Transverse colon (tissue), 4 donors: ENCODE data around the gene PDLIM1. TPM values are rescaled to one million over a fixed set of nuclear protein-coding genes. Genes with fewer than 3 reads are reported as not detected.

Source experiments
- DNase-seq: peaks from one replicate; pipeline ENCODE4 v3.0.0-alpha.2; 2019
- H3K27ac ChIP-seq, 4 donors: fragments of 200-600 bp; sonication (generic); 2 replicates each; pipeline ENCODE4 v1.5.1; 2016 to 2018; ENCODE audit warnings: inconsistent platforms in 4 of 4
- H3K27me3 ChIP-seq: fragments of 200-600 bp; sonication (generic); 2 replicates; pipeline ENCODE4 v1.5.1; 2017; ENCODE audit warnings: inconsistent platforms
- H3K36me3 ChIP-seq, 4 donors: fragments of 200-600 bp; sonication (generic); 2 replicates each; pipeline ENCODE4 v1.5.1; 2017 to 2019; ENCODE audit warnings: inconsistent platforms in 4 of 4
- H3K4me1 ChIP-seq, 4 donors: fragments of 200-600 bp; sonication (generic); 2 replicates each; pipeline ENCODE4 v1.5.1; 2017 to 2020; ENCODE audit warnings: inconsistent platforms in 4 of 4
- H3K4me3 ChIP-seq, 4 donors: fragments of 200-600 bp; sonication (generic); 1 replicate in 1 of 4; 2 replicates in 3 of 4; pipeline versions ENCODE4 v1.5.1 to v1.6.1; 2017 to 2019; ENCODE audit warnings: inconsistent platforms in 4 of 4
- H3K9me3 ChIP-seq, 2 donors: fragments of 200-600 bp; sonication (generic); 2 replicates each; pipeline ENCODE4 v1.5.1; 2017 to 2019; ENCODE audit warnings: inconsistent platforms in 2 of 2
- EP300 ChIP-seq: sonication (generic); formaldehyde crosslinking; IDR thresholded peaks from one replicate; pipeline ENCODE4 v1.6.1; 2017; ENCODE audit warnings: antibody characterized with exemption, low read depth
- POLR2A ChIP-seq: fragments of 450-650 bp; IDR thresholded peaks from one replicate; pipeline ENCODE4 v1.6.1; 2016; ENCODE audit warnings: antibody characterized with exemption, mild to moderate bottlenecking, moderate library complexity
- POLR2AphosphoS5 ChIP-seq, 3 donors: sonication (generic); formaldehyde crosslinking; IDR thresholded peaks; one replicate each; pipeline ENCODE4 v1.6.1; 2016; ENCODE audit warnings: antibody characterized with exemption in 3 of 3
- WGBS, 2 donors: methylation state at CpG; one replicate each; pipeline ENCODE4 v1.1.5; 2018; ENCODE audit warnings: low coverage in 1 of 2; 5-methylcytosine and 5-hydroxymethylcytosine counted together
- in situ Hi-C, 4 donors: fragments of 200-750 bp; cut with MboI; loops; one replicate each; pipeline versions ENCODE4 v1.15.0 to v1.15.1; 2017; ENCODE audit warnings: low sequenced_read_pairs in 3 of 4, low pct_ligation_motif_present in 1 of 4, low pct_unique_long_range_greater_than_20kb in 1 of 4
- intact Hi-C: fragments of 100-400 bp; cut with DNase I; formaldehyde crosslinking; loops from one replicate; pipeline ENCODE4 v1.15.1; 2023; ENCODE audit warnings: low total_unique reads
- total RNA-seq, 4 donors: library from RNA; depleted of rRNA; stranded (reverse); fragments of >200 nt; gene quantifications; one replicate each; pipeline ENCODE4 v1.1.0, GENCODE V29; 2016
- TF ChIP-seq, protein P1 (sequence below), 5 experiments: fragments of 200-600 bp in 3 of 5; fragments of 450-650 bp in 2 of 5; sonication (generic) in 3 of 5; IDR thresholded peaks; 1 replicate in 2 of 5; 2 replicates in 3 of 5; pipeline ENCODE4 v1.5.1; 2016 to 2017; ENCODE audit warnings: antibody characterized with exemption in 5 of 5, inconsistent platforms in 3 of 5, mild to moderate bottlenecking in 2 of 5, moderate library complexity in 1 of 5

PDLIM1 gene
- total RNA-seq, 4 donors from 2014 or later = 201 to 259 (median 225) TPM

GRCh38 chr10:95324436-95325268, 33.8 kb upstream of the PDLIM1 start:
- Histone ChIP-seq H3K9me3 (no peaks in the 10 kb centered on the region), H3K36me3 (peaks cover 0 to 4% (median 0%) of the 10 kb centered on the region in 4 donors), H3K4me3 (no peak overlapping the region), H3K4me1 (peaks cover 0 to 5% (median 0%) of the 10 kb centered on the region in 4 donors), H3K27ac (no peak overlapping the region), H3K27me3 (no peaks in the 10 kb centered on the region)
- DNase-seq = no peak
- intact Hi-C loops (no loop called here), in situ Hi-C loops (no loop called here)
- TF ChIP-seq POLR2A (no peak), POLR2AphosphoS5 (IDR thresholded peaks at IDR 0.05) (no peak), EP300 (no peak)
- TF ChIP-seq, protein P1, sequence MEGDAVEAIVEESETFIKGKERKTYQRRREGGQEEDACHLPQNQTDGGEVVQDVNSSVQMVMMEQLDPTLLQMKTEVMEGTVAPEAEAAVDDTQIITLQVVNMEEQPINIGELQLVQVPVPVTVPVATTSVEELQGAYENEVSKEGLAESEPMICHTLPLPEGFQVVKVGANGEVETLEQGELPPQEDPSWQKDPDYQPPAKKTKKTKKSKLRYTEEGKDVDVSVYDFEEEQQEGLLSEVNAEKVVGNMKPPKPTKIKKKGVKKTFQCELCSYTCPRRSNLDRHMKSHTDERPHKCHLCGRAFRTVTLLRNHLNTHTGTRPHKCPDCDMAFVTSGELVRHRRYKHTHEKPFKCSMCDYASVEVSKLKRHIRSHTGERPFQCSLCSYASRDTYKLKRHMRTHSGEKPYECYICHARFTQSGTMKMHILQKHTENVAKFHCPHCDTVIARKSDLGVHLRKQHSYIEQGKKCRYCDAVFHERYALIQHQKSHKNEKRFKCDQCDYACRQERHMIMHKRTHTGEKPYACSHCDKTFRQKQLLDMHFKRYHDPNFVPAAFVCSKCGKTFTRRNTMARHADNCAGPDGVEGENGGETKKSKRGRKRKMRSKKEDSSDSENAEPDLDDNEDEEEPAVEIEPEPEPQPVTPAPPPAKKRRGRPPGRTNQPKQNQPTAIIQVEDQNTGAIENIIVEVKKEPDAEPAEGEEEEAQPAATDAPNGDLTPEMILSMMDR (IDR thresholded peaks at IDR 0.05) = no peak
- 83 to 84% methylated on average over 5 to 11 of the region's 11 CpGs for WGBS, 2 donors

DNA sequence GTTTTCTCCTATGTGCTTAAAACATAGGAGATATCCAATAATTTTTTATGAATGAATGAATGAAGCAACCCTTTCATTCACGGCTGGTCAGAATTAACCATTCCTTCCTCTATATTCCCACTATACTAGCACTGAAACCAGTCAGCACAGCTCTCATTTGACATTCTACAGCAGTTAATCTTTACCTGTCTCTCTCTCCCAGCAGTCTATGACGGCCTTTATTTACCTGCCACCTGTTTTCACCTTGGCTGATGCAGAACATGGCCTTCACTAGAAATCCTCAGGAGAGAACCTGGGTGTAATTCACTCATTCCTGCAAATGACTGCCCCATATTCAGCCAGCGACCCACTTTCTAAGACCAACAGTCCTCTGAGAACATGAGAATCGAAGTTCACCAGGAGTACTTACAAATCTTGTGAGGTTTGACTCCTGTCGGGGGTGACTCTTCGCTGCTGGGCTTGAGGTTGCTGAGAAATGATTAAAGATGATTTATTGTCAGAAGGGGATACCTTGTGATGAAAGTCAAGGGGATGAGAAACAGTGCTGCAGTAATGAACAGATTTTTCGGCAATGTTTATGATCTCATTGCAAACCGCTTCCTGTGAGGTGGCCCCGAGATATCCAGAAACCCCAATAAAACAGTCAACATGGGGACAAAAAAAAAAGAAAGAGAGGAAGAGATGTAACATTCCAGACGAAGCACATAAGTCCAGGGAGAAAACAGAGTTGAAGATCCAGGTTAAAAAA, 30.9 kb upstream of the PDLIM1 start:
- WGBS, 2 donors = 85 to 95% methylated on average over 5 to 10 of the region's 10 CpGs
- no peak for DNase-seq
- Histone ChIP-seq H3K4me1 (peaks cover 0 to 3% (median 0%) of the 10 kb centered on the region in 4 donors), H3K36me3 (peaks cover 0 to 4% (median 1%) of the 10 kb centered on the region in 4 donors), H3K9me3 (no peaks in the 10 kb centered on the region), H3K27ac (no peak overlapping the region), H3K27me3 (no peaks in the 10 kb centered on the region), H3K4me3 (no peak overlapping the region)
- TF ChIP-seq POLR2A = no peak
- no peak for TF ChIP-seq EP300
- no peak for TF ChIP-seq POLR2AphosphoS5 (IDR thresholded peaks at IDR 0.05)
- TF ChIP-seq, protein P1 (IDR thresholded peaks at IDR 0.05) = no peak
- in situ Hi-C loops = no loop called here
- intact Hi-C loops = no loop called here

GRCh38 chr10:95319239-95319638, 28.4 kb upstream of the PDLIM1 start:
- no peak for DNase-seq
- no peaks in the 10 kb centered on the region for H3K9me3 ChIP-seq
- TF ChIP-seq EP300 (no peak), POLR2A (no peak), POLR2AphosphoS5 (IDR thresholded peaks at IDR 0.05) (no peak)
- TF ChIP-seq, protein P1 (IDR thresholded peaks at IDR 0.05) = no peak

GRCh38 chr10:95315509-95315908, 24.7 kb upstream of the PDLIM1 start:
- peaks cover 0 to 5% (median 3%) of the 10 kb centered on the region in 4 donors for H3K4me1 ChIP-seq
- no peaks in the 10 kb centered on the region for H3K27me3 ChIP-seq
- H3K36me3 ChIP-seq = peaks cover 0 to 6% (median 3%) of the 10 kb centered on the region in 4 donors
- H3K9me3 ChIP-seq = no peaks in the 10 kb centered on the region
- no peak for DNase-seq
- in situ Hi-C loops = no loop called here
- 92 to 96% methylated on average over 2 of the region's 2 CpGs for WGBS, 2 donors
- H3K4me3 ChIP-seq = no peak overlapping the region
- no peak overlapping the region for H3K27ac ChIP-seq
- intact Hi-C loops = no loop called here
- TF ChIP-seq EP300 (no peak), POLR2A (no peak), POLR2AphosphoS5 (IDR thresholded peaks at IDR 0.05) (no peak)
- TF ChIP-seq, protein P1 (IDR thresholded peaks at IDR 0.05) = no peak

More at GRCh38 chr10:95319239-95319638, 28.4 kb upstream of the PDLIM1 start:
- intact Hi-C loops = no loop called here
- in situ Hi-C loops = no loop called here
- Histone ChIP-seq H3K27ac (no peak overlapping the region), H3K36me3 (peaks cover 0 to 10% (median 2%) of the 10 kb centered on the region in 4 donors), H3K4me1 (peaks cover 0 to 3% (median 0%) of the 10 kb centered on the region in 4 donors), H3K27me3 (no peaks in the 10 kb centered on the region), H3K4me3 (no peak overlapping the region)
